ENCODE measurements around the gene ST14.

- TF ChIP-seq CTCF (conservative IDR thresholded peaks at IDR 0.05 in 1 of 2, IDR thresholded peaks at IDR 0.05 in 1 of 2; ENCODE audit: low read depth in 1 of 2, low read length in 2 of 2) (no peak), EZH2 (IDR thresholded peaks at IDR 0.05; ENCODE audit: low read length, missing control alignments) (no peak)
These were observed 38.7 kb downstream of the ST14 start for GRCh38 chr11:130198292-130198691.

Measured in fibroblast of lung (primary cell).